DND-41 (cell line): Measurements from ENCODE around the gene TBC1D30.

ENCODE experiments used
- CTCF ChIP-seq: IDR thresholded peaks from 2 replicates; pipeline ENCODE4 v1.5.1; 2012; ENCODE audit warnings: borderline replicate concordance, low read length, moderate library complexity, mild to moderate bottlenecking; ENCODE audit not compliant: poor library complexity, severe bottlenecking; ENCODE audit errors: extremely low read depth
- EZH2 ChIP-seq: IDR thresholded peaks from 3 replicates; pipeline ENCODE4 v1.6.1; 2012; ENCODE audit warnings: borderline replicate concordance, low read depth, mild to moderate bottlenecking, moderate library complexity, low read length, inconsistent platforms; ENCODE audit not compliant: severe bottlenecking

GRCh38 chr12:64918801-64919200 lies 94.4 kb downstream of the TBC1D30 start:
- TF ChIP-seq CTCF (no peak), EZH2 (no peak)
